Fibroblast of skin of right quadriceps (primary cell): Measurements from ENCODE around the gene YJU2.
"Not testable (repeated sequence)": the region's sequence is repeated elsewhere in the genome, so short reads cannot be mapped to it uniquely, and the experiment has no call there.

Source experiments
- DNase-seq: peaks from one replicate; pipeline ENCODE4 v3.0.0-alpha.2; 2013

YJU2 gene

GRCh38 chr19:4246767-4247593 is at the start of gene YJU2:
YJU2 (plus strand) TSS chr19:4247080; CDS start chr19:4247147, 67 bp downstream.
- DNase-seq, result peak; percentile 99

GRCh38 chr19:4197228-4197624 is 49.7 kb upstream of the YJU2 start:
- no peak for DNase-seq

GRCh38 chr19:4197625-4198466 is 49.0 kb upstream of the YJU2 start:
- no peak for DNase-seq

DNA sequence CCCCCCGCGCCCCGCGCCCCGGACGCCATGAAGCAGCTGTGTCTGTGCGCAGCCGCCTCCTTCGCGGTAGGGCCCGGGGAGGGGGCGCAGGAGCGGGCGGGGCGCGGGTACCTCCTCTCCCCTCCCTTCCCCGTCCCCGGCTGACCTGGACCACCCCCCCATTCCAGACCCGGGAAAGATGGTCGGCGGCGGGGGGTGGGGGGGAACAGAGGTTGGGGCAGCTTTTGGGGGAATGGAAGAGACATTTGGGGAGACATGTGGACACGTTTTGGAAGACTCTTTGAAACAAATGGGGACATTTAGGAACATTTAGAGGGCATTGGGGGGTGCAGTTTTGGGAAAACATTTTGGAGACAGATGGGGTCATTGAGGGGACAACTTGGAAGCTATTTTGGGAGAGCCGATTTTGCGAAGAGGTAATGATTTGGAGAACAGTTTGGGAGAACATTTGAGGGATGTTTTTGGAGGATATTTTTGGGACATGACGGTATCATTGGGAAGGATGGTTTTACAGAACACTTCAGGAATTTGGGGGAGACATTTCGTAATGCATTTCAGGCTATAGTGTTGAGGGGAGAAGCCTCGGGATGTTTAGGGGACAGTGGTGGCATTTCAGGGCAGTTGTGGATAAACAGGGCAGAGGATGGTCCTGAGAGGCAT is 48.3 kb upstream of the YJU2 start:
- DNase-seq, result no peak

GRCh38 chr19:4199699-4200293 is 47.1 kb upstream of the YJU2 start:
- DNase-seq, result no peak

GRCh38 chr19:4200940-4201542 is 45.8 kb upstream of the YJU2 start:
- no peak for DNase-seq

- DNase-seq, result no peak
Measured at GRCh38 chr19:4201798-4202197, 45.1 kb upstream of the YJU2 start.

DNA sequence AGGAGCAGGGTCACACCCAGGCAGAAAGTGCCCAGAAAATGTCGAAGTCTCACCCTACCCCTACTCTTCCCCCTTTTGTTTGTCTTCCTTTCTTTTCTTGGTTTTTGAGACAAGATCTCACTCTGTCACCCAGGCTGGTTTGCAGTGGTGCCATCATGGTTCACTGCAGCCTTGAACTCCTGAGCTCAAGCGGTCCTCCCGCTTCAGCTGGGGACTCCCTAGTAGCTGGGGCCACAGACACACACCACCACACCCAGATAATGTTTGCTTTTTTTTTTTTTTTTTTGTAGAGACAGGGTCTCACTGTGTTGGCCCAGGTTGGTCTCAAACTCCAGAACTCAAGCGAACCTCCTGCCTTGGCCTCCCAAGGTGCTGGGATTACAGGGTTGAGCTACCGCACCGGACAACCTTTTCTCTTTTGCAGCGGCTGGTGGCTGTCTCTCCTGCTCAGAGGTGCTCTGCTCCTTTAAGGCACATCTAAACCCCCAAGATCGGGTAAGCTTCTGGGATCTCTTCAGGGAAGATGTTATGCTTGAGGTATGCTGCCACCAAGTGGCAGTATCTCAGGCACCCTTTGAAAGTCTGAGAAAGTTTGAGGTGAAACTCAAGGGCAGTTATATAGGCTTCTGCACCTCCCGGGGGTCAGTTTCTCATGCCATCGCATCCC is 39.9 kb upstream of the YJU2 start:
- DNase-seq, result peak; percentile 14

DNA sequence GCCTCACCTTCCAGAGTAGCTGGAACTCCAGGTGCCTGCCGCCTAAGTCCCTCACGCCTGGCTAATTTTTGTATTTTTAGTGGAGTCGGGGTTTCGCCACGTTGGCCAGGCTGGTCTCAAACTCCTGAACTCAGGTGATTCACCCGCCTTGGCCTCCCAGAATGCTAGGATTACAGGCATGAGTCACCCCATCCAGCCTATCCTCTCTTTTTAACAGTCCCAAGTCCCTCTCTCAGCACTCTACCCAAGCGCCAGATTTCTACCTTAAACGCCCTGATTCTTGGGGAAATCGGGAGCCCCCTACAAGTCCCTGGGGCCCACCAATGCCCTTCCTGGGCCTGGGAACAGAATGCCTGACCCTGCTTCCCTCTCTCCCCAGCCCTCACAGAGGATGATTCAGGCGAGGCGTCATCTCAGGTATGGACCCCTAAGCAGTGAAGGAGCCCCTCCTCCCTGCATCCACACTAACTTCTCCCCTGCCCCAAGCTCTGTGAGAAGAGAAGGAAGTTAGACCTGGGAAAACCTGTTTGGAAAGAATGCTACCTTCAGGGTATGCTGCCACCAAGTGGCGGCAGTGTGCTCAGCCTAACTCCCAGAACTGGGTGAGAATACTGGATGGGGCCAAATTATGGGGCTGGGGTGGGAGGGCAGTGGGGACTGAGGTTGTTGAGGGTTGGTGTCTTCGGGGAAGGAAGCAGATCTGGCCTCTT is 38.3 kb upstream of the YJU2 start:
- peak; percentile 27 for DNase-seq

- no peak for DNase-seq
Measured at GRCh38 chr19:4210166-4210731, 36.6 kb upstream of the YJU2 start.

DNA sequence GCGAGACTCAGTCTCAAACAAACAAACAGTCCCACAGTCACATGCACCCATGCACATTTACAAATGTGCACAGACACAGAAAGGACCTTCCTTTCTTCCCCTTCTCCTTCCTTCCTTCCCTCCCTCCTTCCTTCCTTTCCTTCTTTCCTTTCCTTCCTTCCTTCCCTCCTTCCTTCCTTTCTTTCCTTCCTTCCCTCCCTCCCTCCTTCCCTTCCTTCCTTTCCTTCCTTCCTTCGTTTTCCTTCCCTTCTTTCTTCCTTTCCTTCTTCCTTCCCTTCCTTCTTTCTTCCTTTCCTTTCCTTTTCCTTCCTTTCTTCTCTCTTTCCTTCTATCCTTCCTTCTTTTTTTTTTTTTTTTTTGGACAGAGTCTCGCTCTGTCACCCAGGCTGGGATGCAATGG is 33.8 kb upstream of the YJU2 start:
- no peak for DNase-seq

DNA sequence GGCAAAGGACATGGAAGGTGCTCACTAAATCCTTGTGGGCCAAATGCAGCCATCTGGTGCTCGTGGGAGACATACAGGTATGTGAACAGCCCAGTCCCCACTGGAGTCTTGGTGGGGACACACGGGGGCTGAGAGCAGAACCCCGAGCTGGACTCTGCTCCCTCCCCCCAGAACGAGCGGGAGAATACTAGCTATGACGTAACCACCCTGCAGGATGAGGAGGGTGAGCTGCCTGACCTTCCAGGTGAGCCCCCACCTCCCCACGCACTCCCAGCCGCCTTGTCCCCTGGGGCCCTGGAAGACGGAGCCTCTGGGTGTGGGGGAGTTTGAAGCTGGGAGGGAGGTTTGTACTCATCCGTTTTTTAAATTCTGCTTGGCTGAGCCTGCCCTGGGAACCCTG is 31.1 kb upstream of the YJU2 start:
- no peak for DNase-seq

DNA sequence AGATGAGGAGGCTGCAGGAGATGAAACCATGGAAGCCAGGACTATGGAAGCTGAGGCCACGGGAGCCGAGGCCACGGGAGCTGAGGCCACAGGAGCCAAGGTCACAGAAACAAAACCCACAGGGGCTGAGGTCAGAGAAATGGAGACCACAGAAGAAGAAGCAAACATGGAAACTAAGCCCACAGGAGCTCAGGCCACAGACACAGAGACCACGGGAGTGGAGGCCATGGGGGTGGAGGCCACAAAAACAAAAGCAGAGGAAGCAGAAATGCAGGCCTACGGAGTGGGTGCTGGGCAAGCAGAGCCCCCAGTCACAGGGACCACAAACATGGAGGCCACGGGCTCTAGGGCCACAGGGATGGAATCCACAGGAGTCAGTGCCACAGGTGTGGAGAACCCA is 30.0 kb upstream of the YJU2 start:
- no peak for DNase-seq

GRCh38 chr19:4217429-4218264 is 29.2 kb upstream of the YJU2 start:
- no peak for DNase-seq

- DNase-seq, result not testable (repeated sequence)
Measured at GRCh38 chr19:4218523-4218922, 28.4 kb upstream of the YJU2 start.

- DNase-seq, result no peak
Measured at GRCh38 chr19:4220188-4220587, 26.7 kb upstream of the YJU2 start.

DNA sequence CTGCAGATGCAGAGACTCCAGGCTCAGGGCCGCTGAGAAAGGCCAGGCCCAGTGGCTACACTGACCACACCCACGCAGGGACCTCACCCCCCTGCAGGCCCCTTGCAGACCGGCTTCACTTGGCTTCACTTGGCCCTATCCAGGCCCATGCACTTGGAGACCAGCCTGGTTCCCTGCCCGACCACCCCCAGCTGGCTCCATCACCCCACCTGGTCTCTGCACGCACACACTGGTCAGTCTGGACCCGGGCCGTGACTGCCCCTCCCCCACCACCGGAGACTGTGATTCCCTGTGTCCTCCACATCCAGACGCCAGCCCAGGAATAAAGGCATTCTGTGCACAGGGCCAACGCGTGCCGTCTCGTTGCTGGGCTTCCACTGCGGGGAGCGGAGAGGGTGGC is 22.4 kb upstream of the YJU2 start:
- DNase-seq, result no peak

DNA sequence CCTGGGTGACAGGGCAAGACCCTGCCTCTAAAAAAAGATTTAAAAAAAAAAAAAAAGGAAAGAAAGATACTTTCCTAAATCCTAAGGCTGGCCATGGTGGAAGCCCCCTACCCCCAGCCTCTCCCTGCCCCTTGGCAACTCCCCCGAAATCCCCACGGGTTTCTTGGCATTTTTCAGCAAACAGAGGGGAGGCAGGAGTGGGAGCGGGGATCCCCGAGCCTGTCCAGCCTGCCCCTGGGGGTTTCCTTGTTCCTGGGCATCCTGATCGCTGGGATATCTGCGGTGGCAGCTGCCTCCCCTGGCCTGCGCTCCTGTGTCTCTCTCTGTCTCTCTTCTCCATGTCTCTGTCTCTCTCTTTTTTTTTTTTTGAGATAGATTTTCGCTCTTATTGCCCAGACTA is 21.0 kb upstream of the YJU2 start:
- DNase-seq, result no peak

- DNase-seq, result no peak
Measured at GRCh38 chr19:4227771-4228170, 19.1 kb upstream of the YJU2 start.

GRCh38 chr19:4228765-4229178 is 18.1 kb upstream of the YJU2 start:
- DNase-seq, result no peak
